ENCODE results near the gene LCMT1. TPM values are rescaled to one million over a fixed set of nuclear protein-coding genes. Genes with fewer than 3 reads are reported as not detected.

Gene LCMT1
- total RNA-seq = 10 to 100 TPM; 25.1 to 31.6 (median 29.9) TPM

GRCh38 chr16:25111403-25112166 is at the start of gene LCMT1:
Gene LCMT1 (plus strand): TSS chr16:25111742. CDS start chr16:25111884, 142 bp downstream.
- TF ChIP-seq, protein P1, sequence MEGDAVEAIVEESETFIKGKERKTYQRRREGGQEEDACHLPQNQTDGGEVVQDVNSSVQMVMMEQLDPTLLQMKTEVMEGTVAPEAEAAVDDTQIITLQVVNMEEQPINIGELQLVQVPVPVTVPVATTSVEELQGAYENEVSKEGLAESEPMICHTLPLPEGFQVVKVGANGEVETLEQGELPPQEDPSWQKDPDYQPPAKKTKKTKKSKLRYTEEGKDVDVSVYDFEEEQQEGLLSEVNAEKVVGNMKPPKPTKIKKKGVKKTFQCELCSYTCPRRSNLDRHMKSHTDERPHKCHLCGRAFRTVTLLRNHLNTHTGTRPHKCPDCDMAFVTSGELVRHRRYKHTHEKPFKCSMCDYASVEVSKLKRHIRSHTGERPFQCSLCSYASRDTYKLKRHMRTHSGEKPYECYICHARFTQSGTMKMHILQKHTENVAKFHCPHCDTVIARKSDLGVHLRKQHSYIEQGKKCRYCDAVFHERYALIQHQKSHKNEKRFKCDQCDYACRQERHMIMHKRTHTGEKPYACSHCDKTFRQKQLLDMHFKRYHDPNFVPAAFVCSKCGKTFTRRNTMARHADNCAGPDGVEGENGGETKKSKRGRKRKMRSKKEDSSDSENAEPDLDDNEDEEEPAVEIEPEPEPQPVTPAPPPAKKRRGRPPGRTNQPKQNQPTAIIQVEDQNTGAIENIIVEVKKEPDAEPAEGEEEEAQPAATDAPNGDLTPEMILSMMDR (IDR thresholded peaks at IDR 0.05; ENCODE audit: low read depth) = no peak

DNA sequence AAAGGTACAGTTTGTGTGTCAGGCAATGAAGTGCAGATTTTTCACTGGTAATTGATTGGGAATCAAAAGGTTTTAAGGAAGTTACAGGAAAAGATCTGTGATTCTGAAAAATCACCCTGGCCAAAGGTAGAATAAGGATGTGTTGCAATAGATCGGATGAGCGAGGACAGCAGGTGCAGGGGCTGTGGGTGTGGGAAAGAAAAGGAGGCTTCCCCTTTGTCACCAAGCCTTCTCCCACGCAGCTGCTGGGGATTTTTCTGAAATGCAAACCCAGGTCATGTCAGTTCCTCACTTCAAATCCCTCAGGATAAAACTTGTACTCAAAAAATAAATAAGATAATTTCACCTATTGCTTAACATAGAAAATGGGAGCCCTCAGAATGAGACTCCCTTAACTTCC is 48.4 kb upstream of the LCMT1 start:
- TF ChIP-seq, protein P1 (IDR thresholded peaks at IDR 0.05; ENCODE audit: low read depth) = no peak

DNA sequence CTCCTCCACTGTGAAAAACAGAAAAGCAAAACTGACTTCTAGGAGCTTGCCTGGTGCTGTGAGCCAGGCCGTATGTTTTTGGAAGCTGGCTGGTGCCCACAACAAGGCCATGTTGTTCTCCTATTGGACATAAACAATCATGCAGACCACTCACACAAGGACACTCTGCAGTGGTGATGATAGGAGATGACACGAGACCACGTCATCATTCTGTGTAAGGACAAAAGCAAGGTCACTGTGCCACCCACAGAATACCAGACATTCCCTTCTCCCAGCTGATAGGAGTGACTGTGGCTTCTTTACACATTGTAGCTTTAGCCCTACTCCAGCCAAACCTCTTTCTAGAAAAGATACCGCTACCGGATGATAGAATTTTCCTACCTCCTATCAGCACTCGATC is 47.7 kb upstream of the LCMT1 start:
- TF ChIP-seq, protein P1 (IDR thresholded peaks at IDR 0.05; ENCODE audit: low read depth) = no peak

GRCh38 chr16:25064937-25065336 is 46.6 kb upstream of the LCMT1 start:
- TF ChIP-seq, protein P1 (IDR thresholded peaks at IDR 0.05; ENCODE audit: low read depth) = no peak

DNA sequence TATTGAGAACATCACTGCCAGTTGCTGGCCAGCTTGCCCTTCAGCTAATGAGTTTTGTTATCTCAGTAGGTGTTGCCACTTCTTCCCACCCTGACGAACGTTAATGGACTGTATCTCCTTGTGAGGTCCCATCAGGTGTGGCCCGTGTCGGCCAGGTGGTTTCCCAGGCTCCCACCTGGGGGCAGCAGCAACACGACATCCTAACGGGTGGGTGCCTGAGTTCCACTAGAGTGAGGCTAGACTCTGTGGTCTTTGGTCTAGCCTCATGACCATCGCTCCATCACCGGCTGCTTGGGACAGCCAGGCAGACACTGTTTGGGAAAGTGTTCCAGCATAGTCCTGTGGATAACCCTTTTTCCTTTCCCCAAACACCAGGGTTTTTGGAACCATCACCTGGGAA is 45.6 kb upstream of the LCMT1 start:
- TF ChIP-seq, protein P1 (IDR thresholded peaks at IDR 0.05; ENCODE audit: low read depth) = no peak

GRCh38 chr16:25066426-25066746 is 45.2 kb upstream of the LCMT1 start:
- TF ChIP-seq, protein P1 (IDR thresholded peaks at IDR 0.05; ENCODE audit: low read depth) = no peak

GRCh38 chr16:25066747-25067631 is 44.6 kb upstream of the LCMT1 start:
- TF ChIP-seq, protein P1 (IDR thresholded peaks at IDR 0.05; ENCODE audit: low read depth) = no peak

Data from subcutaneous adipose tissue (tissue), 4 donors.